ENCODE results near the gene THRSP. TPM values are rescaled to one million over a fixed set of nuclear protein-coding genes. Genes with fewer than 3 reads are reported as not detected.

The THRSP gene
- total and polyA plus RNA-seq, 2 experiments from 2014 or later: not detected

GRCh38 chr11:78045851-78046485 lies 17.7 kb upstream of the THRSP start:
- TF ChIP-seq, protein P1, sequence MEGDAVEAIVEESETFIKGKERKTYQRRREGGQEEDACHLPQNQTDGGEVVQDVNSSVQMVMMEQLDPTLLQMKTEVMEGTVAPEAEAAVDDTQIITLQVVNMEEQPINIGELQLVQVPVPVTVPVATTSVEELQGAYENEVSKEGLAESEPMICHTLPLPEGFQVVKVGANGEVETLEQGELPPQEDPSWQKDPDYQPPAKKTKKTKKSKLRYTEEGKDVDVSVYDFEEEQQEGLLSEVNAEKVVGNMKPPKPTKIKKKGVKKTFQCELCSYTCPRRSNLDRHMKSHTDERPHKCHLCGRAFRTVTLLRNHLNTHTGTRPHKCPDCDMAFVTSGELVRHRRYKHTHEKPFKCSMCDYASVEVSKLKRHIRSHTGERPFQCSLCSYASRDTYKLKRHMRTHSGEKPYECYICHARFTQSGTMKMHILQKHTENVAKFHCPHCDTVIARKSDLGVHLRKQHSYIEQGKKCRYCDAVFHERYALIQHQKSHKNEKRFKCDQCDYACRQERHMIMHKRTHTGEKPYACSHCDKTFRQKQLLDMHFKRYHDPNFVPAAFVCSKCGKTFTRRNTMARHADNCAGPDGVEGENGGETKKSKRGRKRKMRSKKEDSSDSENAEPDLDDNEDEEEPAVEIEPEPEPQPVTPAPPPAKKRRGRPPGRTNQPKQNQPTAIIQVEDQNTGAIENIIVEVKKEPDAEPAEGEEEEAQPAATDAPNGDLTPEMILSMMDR (conservative IDR thresholded peaks at IDR 0.05; ENCODE audit: low read depth in 2 of 2): peak; percentile 97 to 99
- no peak for TF ChIP-seq NANOG (IDR thresholded peaks at IDR 0.05; ENCODE audit: borderline replicate concordance)
- Histone ChIP-seq H3K4me3 (peak overlapping the region; percentile 57), H3K9me2 (ENCODE audit: insufficient read depth) (peaks cover 12% of the 10 kb centered on the region; the same call in 1 of the 2 replicates), H3K27ac (ENCODE audit: low read depth) (no peak overlapping the region), H3K4me1 (ENCODE audit: insufficient read depth) (peaks cover 8% of the 10 kb centered on the region), H3K36me3 (ENCODE audit: insufficient read depth) (no peaks in the 10 kb centered on the region), H4K20me1 (replicated peaks; ENCODE audit: insufficient read depth) (no peaks in the 10 kb centered on the region), H3F3A (replicated peaks; ENCODE audit: low read depth) (0 out of 2 replicates have a peak, but pooled peaks cover 4% of the 10 kb centered on the region), H3K27me3 (ENCODE audit: insufficient read depth) (no peaks in the 10 kb centered on the region), H3K79me2 (replicated peaks; ENCODE audit: insufficient read depth) (no peaks in the 10 kb centered on the region), H2AFZ (peak overlapping the region; percentile 100), H3K4me2 (peak overlapping the region; percentile 75)
- ATAC-seq (peak; percentile 96), DNase-seq (ENCODE audit: low spot score) (peak; percentile 74)
- H3K9me3 Mint-ChIP-seq: no peaks in the 10 kb centered on the region
- peaks cover 6% of the 10 kb centered on the region for H3K27me3 Mint-ChIP-seq (ENCODE audit: insufficient read depth, low read depth, poor library complexity)
- H3K4me1 Mint-ChIP-seq: peaks cover 30% of the 10 kb centered on the region
- H3K36me3 Mint-ChIP-seq (ENCODE audit: low read depth): no peaks in the 10 kb centered on the region
- no peak overlapping the region for H3K27ac Mint-ChIP-seq
- peak overlapping the region; percentile 58 for H3K4me3 Mint-ChIP-seq

DNA sequence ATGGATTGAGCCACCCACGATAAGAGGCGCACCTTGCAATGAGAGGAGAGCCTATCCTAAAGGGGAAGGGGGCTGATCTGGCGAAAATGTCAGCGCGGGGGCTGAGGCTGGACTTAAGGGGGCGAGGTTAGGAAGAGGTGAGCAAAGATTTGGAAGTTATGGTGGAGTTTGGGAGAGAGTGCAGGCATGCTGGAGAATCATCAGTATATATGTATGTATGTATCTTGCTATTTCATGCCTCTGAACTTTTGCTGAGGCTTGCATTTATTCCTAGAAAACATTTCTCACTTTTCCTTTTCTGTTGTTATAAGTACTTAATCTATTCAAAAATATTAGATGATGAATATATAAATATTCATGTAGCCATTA lies 17.2 kb upstream of the THRSP start:
- peak overlapping the region; percentile 93 for H2AFZ ChIP-seq
- Mint-ChIP-seq H3K4me1 (peaks cover 30% of the 10 kb centered on the region), H3K9me3 (no peaks in the 10 kb centered on the region), H3K4me3 (peak overlapping the region; percentile 52; the same call in 2 of the 3 replicates), H3K27ac (no peak overlapping the region), H3K27me3 (ENCODE audit: insufficient read depth, low read depth, poor library complexity) (peaks cover 6% of the 10 kb centered on the region), H3K36me3 (ENCODE audit: low read depth) (no peaks in the 10 kb centered on the region)
- ATAC-seq (peak; percentile 5; the same call in 1 of the 3 replicates), DNase-seq (ENCODE audit: low spot score) (no peak)
- H4K20me1 ChIP-seq (replicated peaks; ENCODE audit: insufficient read depth): no peaks in the 10 kb centered on the region
- peak overlapping the region; percentile 57 for H3K4me3 ChIP-seq
- peak overlapping the region; percentile 75 for H3K4me2 ChIP-seq
- H3K27me3 ChIP-seq (ENCODE audit: insufficient read depth): no peaks in the 10 kb centered on the region
- no peaks in the 10 kb centered on the region for H3K79me2 ChIP-seq (replicated peaks; ENCODE audit: insufficient read depth)
- H3K4me1 ChIP-seq (ENCODE audit: insufficient read depth): peaks cover 13% of the 10 kb centered on the region; the same call in 1 of the 2 replicates
- H3K9me2 ChIP-seq (ENCODE audit: insufficient read depth): peaks cover 13% of the 10 kb centered on the region; the same call in 1 of the 2 replicates
- H3K36me3 ChIP-seq (ENCODE audit: insufficient read depth): no peaks in the 10 kb centered on the region
- H3F3A ChIP-seq (replicated peaks; ENCODE audit: low read depth): 0 out of 2 replicates have a peak, but pooled peaks cover 4% of the 10 kb centered on the region
- H3K27ac ChIP-seq (ENCODE audit: low read depth): no peak overlapping the region
- TF ChIP-seq CREB1 (CRISPR knock-in tag; IDR thresholded peaks at IDR 0.05; ENCODE audit: low read depth) (no peak), REST (IDR thresholded peaks at IDR 0.05; ENCODE audit: unreplicated experiment) (no peak), NANOG (IDR thresholded peaks at IDR 0.05; ENCODE audit: borderline replicate concordance) (no peak), EZH2phosphoT487 (IDR thresholded peaks at IDR 0.05; ENCODE audit: unreplicated experiment) (no peak), EZH2 (IDR thresholded peaks at IDR 0.05; ENCODE audit: low read depth, unreplicated experiment) (no peak), ZNF114 (CRISPR knock-in tag; IDR thresholded peaks at IDR 0.05) (no peak), POLR2AphosphoS5 (IDR thresholded peaks at IDR 0.05; ENCODE audit: low read depth) (no peak)
- TF ChIP-seq, protein P2, sequence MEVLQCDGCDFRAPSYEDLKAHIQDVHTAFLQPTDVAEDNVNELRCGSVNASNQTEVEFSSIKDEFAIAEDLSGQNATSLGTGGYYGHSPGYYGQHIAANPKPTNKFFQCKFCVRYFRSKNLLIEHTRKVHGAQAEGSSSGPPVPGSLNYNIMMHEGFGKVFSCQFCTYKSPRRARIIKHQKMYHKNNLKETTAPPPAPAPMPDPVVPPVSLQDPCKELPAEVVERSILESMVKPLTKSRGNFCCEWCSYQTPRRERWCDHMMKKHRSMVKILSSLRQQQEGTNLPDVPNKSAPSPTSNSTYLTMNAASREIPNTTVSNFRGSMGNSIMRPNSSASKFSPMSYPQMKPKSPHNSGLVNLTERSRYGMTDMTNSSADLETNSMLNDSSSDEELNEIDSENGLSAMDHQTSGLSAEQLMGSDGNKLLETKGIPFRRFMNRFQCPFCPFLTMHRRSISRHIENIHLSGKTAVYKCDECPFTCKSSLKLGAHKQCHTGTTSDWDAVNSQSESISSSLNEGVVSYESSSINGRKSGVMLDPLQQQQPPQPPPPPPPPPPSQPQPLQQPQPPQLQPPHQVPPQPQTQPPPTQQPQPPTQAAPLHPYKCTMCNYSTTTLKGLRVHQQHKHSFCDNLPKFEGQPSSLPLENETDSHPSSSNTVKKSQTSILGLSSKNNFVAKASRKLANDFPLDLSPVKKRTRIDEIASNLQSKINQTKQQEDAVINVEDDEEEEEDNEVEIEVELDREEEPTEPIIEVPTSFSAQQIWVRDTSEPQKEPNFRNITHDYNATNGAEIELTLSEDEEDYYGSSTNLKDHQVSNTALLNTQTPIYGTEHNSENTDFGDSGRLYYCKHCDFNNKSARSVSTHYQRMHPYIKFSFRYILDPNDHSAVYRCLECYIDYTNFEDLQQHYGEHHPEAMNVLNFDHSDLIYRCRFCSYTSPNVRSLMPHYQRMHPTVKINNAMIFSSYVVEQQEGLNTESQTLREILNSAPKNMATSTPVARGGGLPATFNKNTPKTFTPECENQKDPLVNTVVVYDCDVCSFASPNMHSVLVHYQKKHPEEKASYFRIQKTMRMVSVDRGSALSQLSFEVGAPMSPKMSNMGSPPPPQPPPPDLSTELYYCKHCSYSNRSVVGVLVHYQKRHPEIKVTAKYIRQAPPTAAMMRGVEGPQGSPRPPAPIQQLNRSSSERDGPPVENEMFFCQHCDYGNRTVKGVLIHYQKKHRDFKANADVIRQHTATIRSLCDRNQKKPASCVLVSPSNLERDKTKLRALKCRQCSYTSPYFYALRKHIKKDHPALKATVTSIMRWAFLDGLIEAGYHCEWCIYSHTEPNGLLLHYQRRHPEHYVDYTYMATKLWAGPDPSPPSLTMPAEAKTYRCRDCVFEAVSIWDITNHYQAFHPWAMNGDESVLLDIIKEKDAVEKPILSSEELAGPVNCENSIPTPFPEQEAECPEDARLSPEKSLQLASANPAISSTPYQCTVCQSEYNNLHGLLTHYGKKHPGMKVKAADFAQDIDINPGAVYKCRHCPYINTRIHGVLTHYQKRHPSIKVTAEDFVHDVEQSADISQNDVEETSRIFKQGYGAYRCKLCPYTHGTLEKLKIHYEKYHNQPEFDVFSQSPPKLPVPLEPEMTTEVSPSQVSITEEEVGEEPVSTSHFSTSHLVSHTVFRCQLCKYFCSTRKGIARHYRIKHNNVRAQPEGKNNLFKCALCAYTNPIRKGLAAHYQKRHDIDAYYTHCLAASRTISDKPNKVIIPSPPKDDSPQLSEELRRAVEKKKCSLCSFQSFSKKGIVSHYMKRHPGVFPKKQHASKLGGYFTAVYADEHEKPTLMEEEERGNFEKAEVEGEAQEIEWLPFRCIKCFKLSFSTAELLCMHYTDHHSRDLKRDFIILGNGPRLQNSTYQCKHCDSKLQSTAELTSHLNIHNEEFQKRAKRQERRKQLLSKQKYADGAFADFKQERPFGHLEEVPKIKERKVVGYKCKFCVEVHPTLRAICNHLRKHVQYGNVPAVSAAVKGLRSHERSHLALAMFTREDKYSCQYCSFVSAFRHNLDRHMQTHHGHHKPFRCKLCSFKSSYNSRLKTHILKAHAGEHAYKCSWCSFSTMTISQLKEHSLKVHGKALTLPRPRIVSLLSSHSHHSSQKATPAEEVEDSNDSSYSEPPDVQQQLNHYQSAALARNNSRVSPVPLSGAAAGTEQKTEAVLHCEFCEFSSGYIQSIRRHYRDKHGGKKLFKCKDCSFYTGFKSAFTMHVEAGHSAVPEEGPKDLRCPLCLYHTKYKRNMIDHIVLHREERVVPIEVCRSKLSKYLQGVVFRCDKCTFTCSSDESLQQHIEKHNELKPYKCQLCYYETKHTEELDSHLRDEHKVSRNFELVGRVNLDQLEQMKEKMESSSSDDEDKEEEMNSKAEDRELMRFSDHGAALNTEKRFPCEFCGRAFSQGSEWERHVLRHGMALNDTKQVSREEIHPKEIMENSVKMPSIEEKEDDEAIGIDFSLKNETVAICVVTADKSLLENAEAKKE (CRISPR knock-in tag; IDR thresholded peaks at IDR 0.05): no peak
